Mesendoderm (in vitro differentiated cells): ENCODE data around the gene FAM200B.

Experiments used
- DNase-seq: peaks from one replicate; pipeline ENCODE4 v3.0.0; 2013
- H2AK5ac ChIP-seq: 2 replicates; pipeline ENCODE4 v1.6.1; 2013; ENCODE audit warnings: low read length, inconsistent platforms
- H2BK120ac ChIP-seq: 2 replicates; pipeline ENCODE4 v1.6.1; 2013; ENCODE audit warnings: low read depth, mild to moderate bottlenecking, low read length, moderate library complexity, mixed read lengths
- H2BK15ac ChIP-seq: replicated peaks from 2 replicates; pipeline ENCODE4 v1.6.1; 2013; ENCODE audit warnings: low read depth, mild to moderate bottlenecking, moderate library complexity
- H2BK5ac ChIP-seq: 2 replicates; pipeline ENCODE4 v1.6.1; 2013; ENCODE audit warnings: low read length, inconsistent platforms
- H3K18ac ChIP-seq: 2 replicates; pipeline ENCODE4 v1.6.1; 2013; ENCODE audit warnings: mild to moderate bottlenecking, low read length, mixed read lengths
- H3K23ac ChIP-seq: one replicate; pipeline ENCODE4 v1.6.1; 2013; ENCODE audit warnings: low read length
- H3K27ac ChIP-seq: 2 replicates; pipeline ENCODE4 v1.5.1; 2013; ENCODE audit warnings: low read depth, mild to moderate bottlenecking, inconsistent platforms, low read length, moderate library complexity
- H3K27me3 ChIP-seq: 2 replicates; pipeline ENCODE4 v1.6.1; 2013; ENCODE audit warnings: low read length, control low read depth, mild to moderate bottlenecking, inconsistent platforms; ENCODE audit not compliant: insufficient read depth, poor library complexity
- H3K36me3 ChIP-seq: 2 replicates; pipeline ENCODE4 v1.6.1; 2013; ENCODE audit warnings: low read length, inconsistent platforms; ENCODE audit not compliant: control insufficient read depth, insufficient read depth
- H3K4ac ChIP-seq: one replicate; pipeline ENCODE4 v1.6.1; 2013; ENCODE audit warnings: low read depth, mild to moderate bottlenecking, low read length, moderate library complexity
- H3K4me1 ChIP-seq: 2 replicates; pipeline ENCODE4 v1.6.1; 2013; ENCODE audit warnings: low read depth, low read length, inconsistent platforms; ENCODE audit not compliant: control insufficient read depth
- H3K4me2 ChIP-seq: 2 replicates; pipeline ENCODE4 v1.6.1; 2013; ENCODE audit warnings: low read length
- H3K4me3 ChIP-seq: 2 replicates; pipeline ENCODE4 v1.5.1; 2013; ENCODE audit warnings: mild to moderate bottlenecking, low read length
- H3K56ac ChIP-seq: one replicate; pipeline ENCODE4 v1.6.1; 2013; ENCODE audit warnings: low read length
- H3K79me1 ChIP-seq: 2 replicates; pipeline ENCODE4 v1.6.1; 2013; ENCODE audit warnings: low read length, inconsistent platforms
- H3K79me2 ChIP-seq: 2 replicates; pipeline ENCODE4 v1.6.1; 2013; ENCODE audit warnings: mild to moderate bottlenecking, low read length; ENCODE audit not compliant: control insufficient read depth, insufficient read depth
- H3K9ac ChIP-seq: 2 replicates; pipeline ENCODE4 v1.6.1; 2013; ENCODE audit warnings: low read length, inconsistent platforms
- H4K5ac ChIP-seq: one replicate; pipeline ENCODE4 v1.6.1; 2013; ENCODE audit warnings: low read length
- H4K8ac ChIP-seq: one replicate; pipeline ENCODE4 v1.6.1; 2013; ENCODE audit warnings: low read depth, mild to moderate bottlenecking, control low read depth, low read length, moderate library complexity
- WGBS: extraction: QIAGEN DNeasy Blood & Tissue Kit; methylation state at CpG from one replicate; pipeline ENCODE4 v1.1.7; 2013; ENCODE audit warnings: low lambda C conversion rate, missing lambda C conversion rate; ENCODE audit not compliant: insufficient coverage; ENCODE audit errors: extremely low coverage; 5-methylcytosine and 5-hydroxymethylcytosine counted together

The FAM200B gene

GRCh38 chr4:15654593-15655222 lies 26.9 kb upstream of the FAM200B start:
- H3K56ac ChIP-seq: peak overlapping the region; percentile 98
- H4K5ac ChIP-seq: no peak overlapping the region
- no peaks in the 10 kb centered on the region for H3K27me3 ChIP-seq
- peak overlapping the region; percentile 54 for H3K4me3 ChIP-seq
- no peak overlapping the region for H2AK5ac ChIP-seq
- no peak overlapping the region for H4K8ac ChIP-seq
- H3K79me2 ChIP-seq: peaks cover 16% of the 10 kb centered on the region
- no peak overlapping the region for H2BK120ac ChIP-seq
- no peaks in the 10 kb centered on the region for H3K79me1 ChIP-seq
- no CpG with 5 or more reads among the region's 66 CpGs for WGBS
- peak overlapping the region; percentile 94 for H3K4ac ChIP-seq
- peak overlapping the region; percentile 82 for H3K18ac ChIP-seq
- peak overlapping the region; percentile 67 for H3K4me2 ChIP-seq
- no peak overlapping the region for H2BK5ac ChIP-seq
- H3K36me3 ChIP-seq: no peaks in the 10 kb centered on the region
- peak overlapping the region; percentile 12 for H3K23ac ChIP-seq
- no peak overlapping the region for H2BK15ac ChIP-seq
- peaks cover 7% of the 10 kb centered on the region for H3K4me1 ChIP-seq
- H3K27ac ChIP-seq: peak overlapping the region; percentile 84
- peak; percentile 55 for DNase-seq
- peak overlapping the region; percentile 95 for H3K9ac ChIP-seq

- H2BK15ac ChIP-seq: no peak within 1 kb of the TSS
- H3K18ac ChIP-seq: peak within 1 kb of the TSS; percentile 82
- peak within 1 kb of the TSS; percentile 7 for H2BK120ac ChIP-seq
- WGBS: no CpG with 5 or more reads among the region's 85 CpGs
- H3K36me3 ChIP-seq: no peaks in the 10 kb centered on the region
- H4K5ac ChIP-seq: peak within 1 kb of the TSS; percentile 50
- H3K23ac ChIP-seq: peak within 1 kb of the TSS; percentile 72
- H3K27me3 ChIP-seq: no peaks in the 10 kb centered on the region
- peak within 1 kb of the TSS; percentile 94 for H2BK5ac ChIP-seq
- peak within 1 kb of the TSS; percentile 78 for H3K4me2 ChIP-seq
- peak within 1 kb of the TSS; percentile 94 for H3K4ac ChIP-seq
- no peak within 1 kb of the TSS for H2AK5ac ChIP-seq
- H3K9ac ChIP-seq: peak within 1 kb of the TSS; percentile 95
- peak within 1 kb of the TSS; percentile 93 for H4K8ac ChIP-seq
- H3K4me3 ChIP-seq: peak within 1 kb of the TSS; percentile 54
- peaks cover 7% of the 10 kb centered on the region for H3K4me1 ChIP-seq
- peak within 1 kb of the TSS; percentile 86 for H3K27ac ChIP-seq
- peak; percentile 91 for DNase-seq
- peak within 1 kb of the TSS; percentile 98 for H3K56ac ChIP-seq
- peaks cover 16% of the 10 kb centered on the region for H3K79me2 ChIP-seq
- no peaks in the 10 kb centered on the region for H3K79me1 ChIP-seq
Measured at GRCh38 chr4:15655223-15656037, 26.2 kb upstream of the FAM200B start, which contains the start of gene FBXL5. FBXL5 (minus strand) TSS chr4:15655357; CDS start chr4:15655287, 70 bp downstream.

GRCh38 chr4:15656038-15656470 lies 25.6 kb upstream of the FAM200B start:
- H3K18ac ChIP-seq: peak overlapping the region; percentile 77
- H3K23ac ChIP-seq: peak overlapping the region; percentile 30
- H3K4me3 ChIP-seq: no peak overlapping the region
- H3K79me2 ChIP-seq: peaks cover 14% of the 10 kb centered on the region
- H3K56ac ChIP-seq: peak overlapping the region; percentile 94
- H2BK120ac ChIP-seq: peak overlapping the region; percentile 7
- peak; percentile 72 for DNase-seq
- H3K27ac ChIP-seq: peak overlapping the region; percentile 86
- peak overlapping the region; percentile 78 for H3K4me2 ChIP-seq
- H3K4ac ChIP-seq: peak overlapping the region; percentile 93
- H3K4me1 ChIP-seq: peaks cover 7% of the 10 kb centered on the region
- no CpG with 5 or more reads among the region's 12 CpGs for WGBS
- peak overlapping the region; percentile 94 for H2BK5ac ChIP-seq
- H3K27me3 ChIP-seq: no peaks in the 10 kb centered on the region
- no peak overlapping the region for H2AK5ac ChIP-seq
- peak overlapping the region; percentile 94 for H3K9ac ChIP-seq
- H4K5ac ChIP-seq: peak overlapping the region; percentile 50
- no peaks in the 10 kb centered on the region for H3K79me1 ChIP-seq
- H3K36me3 ChIP-seq: no peaks in the 10 kb centered on the region
- H4K8ac ChIP-seq: peak overlapping the region; percentile 93
- no peak overlapping the region for H2BK15ac ChIP-seq

GRCh38 chr4:15657366-15657765 lies 24.3 kb upstream of the FAM200B start:
- Histone ChIP-seq H3K18ac (no peak overlapping the region), H3K27ac (no peak overlapping the region), H2BK15ac (no peak overlapping the region), H3K79me2 (peaks cover 8% of the 10 kb centered on the region), H2BK5ac (no peak overlapping the region), H3K23ac (no peak overlapping the region), H3K9ac (no peak overlapping the region), H4K5ac (no peak overlapping the region), H3K56ac (no peak overlapping the region), H3K4me3 (no peak overlapping the region), H3K4ac (no peak overlapping the region), H3K4me2 (no peak overlapping the region), H3K36me3 (no peaks in the 10 kb centered on the region), H2AK5ac (no peak overlapping the region), H3K4me1 (peaks cover 5% of the 10 kb centered on the region), H2BK120ac (no peak overlapping the region), H4K8ac (no peak overlapping the region), H3K27me3 (no peaks in the 10 kb centered on the region), H3K79me1 (no peaks in the 10 kb centered on the region)
- no peak for DNase-seq

GRCh38 chr4:15658136-15658770 lies 23.4 kb upstream of the FAM200B start:
- no peaks in the 10 kb centered on the region for H3K27me3 ChIP-seq
- no peak overlapping the region for H2BK15ac ChIP-seq

More at GRCh38 chr4:15658136-15658770, 23.4 kb upstream of the FAM200B start:
- H2BK120ac ChIP-seq: no peak overlapping the region
- H4K5ac ChIP-seq: no peak overlapping the region
- H3K4ac ChIP-seq: no peak overlapping the region
- H3K23ac ChIP-seq: no peak overlapping the region
- H3K79me1 ChIP-seq: no peaks in the 10 kb centered on the region
- no peak overlapping the region for H3K56ac ChIP-seq
- H3K36me3 ChIP-seq: no peaks in the 10 kb centered on the region
- H3K27ac ChIP-seq: no peak overlapping the region
- H3K4me3 ChIP-seq: no peak overlapping the region
- no peak overlapping the region for H4K8ac ChIP-seq
- no peak overlapping the region for H3K18ac ChIP-seq
- no peak overlapping the region for H3K4me2 ChIP-seq
- H2AK5ac ChIP-seq: no peak overlapping the region
- H3K79me2 ChIP-seq: peaks cover 8% of the 10 kb centered on the region
- H3K4me1 ChIP-seq: peaks cover 5% of the 10 kb centered on the region
- H2BK5ac ChIP-seq: no peak overlapping the region
- DNase-seq: no peak
- no CpG with 5 or more reads among the region's 4 CpGs for WGBS
- no peak overlapping the region for H3K9ac ChIP-seq
